Peyer's patch (tissue), 4 donors: ENCODE measurements around the gene ZBTB7C.

Experiments
- POLR2A ChIP-seq, 2 donors: fragments of 450-650 bp; IDR thresholded peaks; one replicate each; pipeline ENCODE4 v1.5.1; 2017; ENCODE audit warnings: antibody characterized with exemption in 2 of 2, mild to moderate bottlenecking in 2 of 2, moderate library complexity in 2 of 2
- TF ChIP-seq, protein P1 (sequence below), 6 experiments: fragments of 450-650 bp in 4 of 6; fragments of 200-600 bp in 2 of 6; sonication (generic) in 1 of 6; IDR thresholded peaks; one replicate each; pipeline ENCODE4 v1.5.1; 2017 to 2019; ENCODE audit warnings: antibody characterized with exemption in 6 of 6, mild to moderate bottlenecking in 3 of 6, moderate library complexity in 1 of 6

DNA sequence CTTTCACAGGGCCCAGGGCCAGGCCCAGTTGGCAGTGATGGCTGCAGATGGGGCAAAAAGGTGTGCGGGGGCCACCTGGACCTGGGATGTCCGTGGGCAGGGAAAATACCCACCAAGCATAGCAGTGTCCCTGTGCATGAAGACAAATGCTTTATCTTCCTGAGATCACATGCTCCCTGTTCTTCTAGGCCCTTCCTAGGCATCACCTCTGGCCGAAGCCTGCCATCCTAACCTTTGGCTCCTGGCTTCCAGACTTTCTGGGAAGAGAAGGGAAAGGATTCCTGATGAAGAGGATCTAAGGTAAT is 373.7 kb downstream of the ZBTB7C start:
- TF ChIP-seq POLR2A (IDR thresholded peaks at IDR 0.05) = no peak
- TF ChIP-seq, protein P1, sequence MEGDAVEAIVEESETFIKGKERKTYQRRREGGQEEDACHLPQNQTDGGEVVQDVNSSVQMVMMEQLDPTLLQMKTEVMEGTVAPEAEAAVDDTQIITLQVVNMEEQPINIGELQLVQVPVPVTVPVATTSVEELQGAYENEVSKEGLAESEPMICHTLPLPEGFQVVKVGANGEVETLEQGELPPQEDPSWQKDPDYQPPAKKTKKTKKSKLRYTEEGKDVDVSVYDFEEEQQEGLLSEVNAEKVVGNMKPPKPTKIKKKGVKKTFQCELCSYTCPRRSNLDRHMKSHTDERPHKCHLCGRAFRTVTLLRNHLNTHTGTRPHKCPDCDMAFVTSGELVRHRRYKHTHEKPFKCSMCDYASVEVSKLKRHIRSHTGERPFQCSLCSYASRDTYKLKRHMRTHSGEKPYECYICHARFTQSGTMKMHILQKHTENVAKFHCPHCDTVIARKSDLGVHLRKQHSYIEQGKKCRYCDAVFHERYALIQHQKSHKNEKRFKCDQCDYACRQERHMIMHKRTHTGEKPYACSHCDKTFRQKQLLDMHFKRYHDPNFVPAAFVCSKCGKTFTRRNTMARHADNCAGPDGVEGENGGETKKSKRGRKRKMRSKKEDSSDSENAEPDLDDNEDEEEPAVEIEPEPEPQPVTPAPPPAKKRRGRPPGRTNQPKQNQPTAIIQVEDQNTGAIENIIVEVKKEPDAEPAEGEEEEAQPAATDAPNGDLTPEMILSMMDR (IDR thresholded peaks at IDR 0.05) = no peak
